Dermis microvascular lymphatic vessel endothelial cell (primary cell): ENCODE measurements around the gene STAT5A. TPM values are rescaled to one million over a fixed set of nuclear protein-coding genes. Genes with fewer than 3 reads are reported as not detected.

Experiments
- total RNA-seq: library from RNA; depleted of rRNA; stranded (reverse); fragments of >200 nt; gene quantifications from 2 replicates; pipeline ENCODE4 v1.2.1, GENCODE V29; 2014

Gene STAT5A
- total RNA-seq, 1 donor from 2014 or later = 41.8 TPM

Other genes starting within 250 kb of the STAT5A start
- 0.13 and 0.25 TPM in 2 replicates for gene C17orf113, start 237.9 kb upstream of the STAT5A start, total RNA-seq
- gene ZNF385C, start 190.0 kb upstream of the STAT5A start, total RNA-seq = under 0.01 TPM in 1 of 2 replicates, not detected in the other
- 3.5 TPM in 2 replicates for gene DHX58, start 175.8 kb upstream of the STAT5A start, total RNA-seq
- 4.5 and 10.0 TPM in 2 replicates for gene KAT2A, start 167.1 kb upstream of the STAT5A start, total RNA-seq
- under 0.01 TPM in 1 of 2 replicates, not detected in the other for gene HSPB9, start 165.7 kb upstream of the STAT5A start, total RNA-seq
- 69.6 and 135 TPM in 2 replicates for gene RAB5C, start 133.5 kb upstream of the STAT5A start, total RNA-seq
- under 0.01 and 0.13 TPM in 2 replicates for gene KCNH4, start 107.4 kb upstream of the STAT5A start, total RNA-seq
- not detected in 2 replicates for gene HCRT, start 103.0 kb upstream of the STAT5A start, total RNA-seq
- 12.1 and 27.6 TPM in 2 replicates for gene GHDC, start 94.0 kb upstream of the STAT5A start, total RNA-seq
- 25.2 and 31.5 TPM in 2 replicates for gene STAT5B, start 12.1 kb upstream of the STAT5A start, total RNA-seq
- gene STAT3, start 99.9 kb downstream of the STAT5A start, total RNA-seq = 68.8 and 99.2 TPM in 2 replicates
- 362 and 404 TPM in 2 replicates for gene CAVIN1, start 134.8 kb downstream of the STAT5A start, total RNA-seq
- 16.0 and 20.2 TPM in 2 replicates for gene ATP6V0A1, start 170.4 kb downstream of the STAT5A start, total RNA-seq
- gene NAGLU, start 247.7 kb downstream of the STAT5A start, total RNA-seq = 19.3 and 42.9 TPM in 2 replicates